ENCODE results near the gene PPP1R8. TPM values are rescaled to one million over a fixed set of nuclear protein-coding genes. Genes with fewer than 3 reads are reported as not detected.
"Not testable (repeated sequence)": the region's sequence is repeated elsewhere in the genome, so short reads cannot be mapped to it uniquely, and the experiment has no call there.

Gene PPP1R8
- total RNA-seq, 2 experiments from 2014 or later: 57.4 to 68.7 TPM

GRCh38 chr1:27855085-27855484 lies 24.5 kb downstream of the PPP1R8 start:
- no peaks in the 10 kb centered on the region for H3K9me3 Mint-ChIP-seq (ENCODE audit: low read depth)
- H3K4me3 Mint-ChIP-seq: no peak overlapping the region
- no peaks in the 10 kb centered on the region for H3K27me3 Mint-ChIP-seq
- DNase-seq: no peak
- no peak for ATAC-seq
- peaks cover 4% of the 10 kb centered on the region for H3K4me1 Mint-ChIP-seq
- H3K27ac Mint-ChIP-seq: no peak overlapping the region
- CTCF ChIA-PET: no interaction called here
- H3K36me3 Mint-ChIP-seq: peaks cover 10% of the 10 kb centered on the region

- no peak overlapping the region for H3K27ac Mint-ChIP-seq
- H3K4me3 Mint-ChIP-seq: no peak overlapping the region
- H3K36me3 Mint-ChIP-seq: peaks cover 2% of the 10 kb centered on the region
- DNase-seq (no peak), ATAC-seq (no peak)
- H3K4me1 Mint-ChIP-seq: peaks cover 4% of the 10 kb centered on the region
- CTCF ChIA-PET: interaction anchor here (0.7 to 6.0 kb wide), 22 partner anchors 12 to 392 kb away, joined by 3 to 59 read pairs (median 6); partner anchors contain the start of gene XKR8
- H3K27me3 Mint-ChIP-seq: no peaks in the 10 kb centered on the region
- no peaks in the 10 kb centered on the region for H3K9me3 Mint-ChIP-seq (ENCODE audit: low read depth)
These were observed 26.2 kb downstream of the PPP1R8 start for GRCh38 chr1:27856561-27857343.

- not testable (repeated sequence) for H3K36me3 Mint-ChIP-seq; ATAC-seq; H3K4me3 Mint-ChIP-seq; H3K27me3 Mint-ChIP-seq; H3K9me3 Mint-ChIP-seq (ENCODE audit: low read depth); DNase-seq; H3K27ac Mint-ChIP-seq; H3K4me1 Mint-ChIP-seq
- CTCF ChIA-PET: interaction anchor here (0.6 to 6.0 kb wide), 43 partner anchors 9 to 528 kb away, joined by 3 to 59 read pairs (median 4); partner anchors contain the start of genes EYA3, PPP1R8 and XKR8
These were observed 27.0 kb downstream of the PPP1R8 start for GRCh38 chr1:27857552-27857951.

GRCh38 chr1:27858072-27858948 lies 27.7 kb downstream of the PPP1R8 start:
- Mint-ChIP-seq H3K36me3 (no peaks in the 10 kb centered on the region), H3K27me3 (no peaks in the 10 kb centered on the region), H3K9me3 (ENCODE audit: low read depth) (no peaks in the 10 kb centered on the region), H3K27ac (peak overlapping the region; percentile 29), H3K4me3 (no peak overlapping the region), H3K4me1 (peaks cover 9% of the 10 kb centered on the region)
- peak; percentile 89 for DNase-seq
- CTCF ChIA-PET: interaction anchor here (0.5 to 6.0 kb wide), 44 partner anchors 10 to 527 kb away, joined by 3 to 59 read pairs (median 4); partner anchors contain the start of genes EYA3, PPP1R8 and XKR8
- peak; percentile 98 for ATAC-seq

GRCh38 chr1:27858949-27859576 lies 28.5 kb downstream of the PPP1R8 start:
- ATAC-seq (no peak), DNase-seq (no peak)
- Mint-ChIP-seq H3K4me3 (no peak overlapping the region), H3K4me1 (peaks cover 15% of the 10 kb centered on the region), H3K36me3 (no peaks in the 10 kb centered on the region), H3K9me3 (ENCODE audit: low read depth) (no peaks in the 10 kb centered on the region), H3K27ac (no peak overlapping the region), H3K27me3 (no peaks in the 10 kb centered on the region)
- CTCF ChIA-PET: interaction anchor here (0.5 to 6.0 kb wide), 11 partner anchors 10 to 233 kb away, joined by 3 to 59 read pairs (median 9); partner anchors contain the start of gene EYA3

GRCh38 chr1:27861436-27861835 lies 30.9 kb downstream of the PPP1R8 start:
- Mint-ChIP-seq H3K4me3 (no peak overlapping the region), H3K36me3 (no peaks in the 10 kb centered on the region), H3K9me3 (ENCODE audit: low read depth) (no peaks in the 10 kb centered on the region), H3K27ac (no peak overlapping the region), H3K4me1 (peaks cover 21% of the 10 kb centered on the region), H3K27me3 (no peaks in the 10 kb centered on the region)
- CTCF ChIA-PET: interaction anchor here (6.0 kb wide), 1 partner anchor 120 kb away, joined by 59 read pairs; no protein-coding TSS in a partner anchor
- DNase-seq (no peak), ATAC-seq (no peak)

GRCh38 chr1:27862004-27862403 lies 31.4 kb downstream of the PPP1R8 start:
- peak overlapping the region; percentile 53 for H3K27ac Mint-ChIP-seq
- DNase-seq: no peak
- no peaks in the 10 kb centered on the region for H3K36me3 Mint-ChIP-seq
- CTCF ChIA-PET: no interaction called here
- H3K4me1 Mint-ChIP-seq: peaks cover 22% of the 10 kb centered on the region
- H3K9me3 Mint-ChIP-seq (ENCODE audit: low read depth): no peaks in the 10 kb centered on the region
- H3K4me3 Mint-ChIP-seq: no peak overlapping the region
- no peak for ATAC-seq
- H3K27me3 Mint-ChIP-seq: no peaks in the 10 kb centered on the region

- CTCF ChIA-PET: no interaction called here
- H3K4me1 Mint-ChIP-seq: peaks cover 28% of the 10 kb centered on the region
These were observed 32.3 kb downstream of the PPP1R8 start for GRCh38 chr1:27862671-27863537.

GRCh38 chr1:27863538-27863915 lies 32.9 kb downstream of the PPP1R8 start:
- Mint-ChIP-seq H3K4me3 (no peak overlapping the region), H3K27ac (no peak overlapping the region), H3K27me3 (no peaks in the 10 kb centered on the region), H3K9me3 (ENCODE audit: low read depth) (no peaks in the 10 kb centered on the region), H3K36me3 (no peaks in the 10 kb centered on the region), H3K4me1 (peaks cover 29% of the 10 kb centered on the region)
- ATAC-seq: no peak
- CTCF ChIA-PET: interaction anchor here (1.2 kb wide), 1 partner anchor 28 kb away, joined by 3 read pairs; no protein-coding TSS in a partner anchor
- DNase-seq: no peak

More at GRCh38 chr1:27862671-27863537, 32.3 kb downstream of the PPP1R8 start:
- ATAC-seq: no peak
- Mint-ChIP-seq H3K9me3 (ENCODE audit: low read depth) (no peaks in the 10 kb centered on the region), H3K36me3 (no peaks in the 10 kb centered on the region), H3K27me3 (no peaks in the 10 kb centered on the region), H3K27ac (no peak overlapping the region), H3K4me3 (no peak overlapping the region)
- DNase-seq: no peak

- Mint-ChIP-seq H3K36me3 (no peaks in the 10 kb centered on the region), H3K27me3 (no peaks in the 10 kb centered on the region), H3K9me3 (ENCODE audit: low read depth) (no peaks in the 10 kb centered on the region), H3K27ac (no peak overlapping the region), H3K4me1 (peaks cover 36% of the 10 kb centered on the region), H3K4me3 (no peak overlapping the region)
- no peak for ATAC-seq
- CTCF ChIA-PET: interaction anchor here (0.6 to 1.2 kb wide), 2 partner anchors 29 to 145 kb away, joined by 3 to 4 read pairs; no protein-coding TSS in a partner anchor
- DNase-seq: no peak
These were observed 33.8 kb downstream of the PPP1R8 start for GRCh38 chr1:27864264-27864895.

GRCh38 chr1:27865821-27866220 lies 35.2 kb downstream of the PPP1R8 start:
- peaks cover 42% of the 10 kb centered on the region for H3K4me1 Mint-ChIP-seq
- CTCF ChIA-PET: interaction anchor here (0.6 kb wide), 1 partner anchor 89 kb away, joined by 3 read pairs; no protein-coding TSS in a partner anchor
- no peak overlapping the region for H3K27ac Mint-ChIP-seq

GRCh38 chr1:27868556-27868931 lies 38.0 kb downstream of the PPP1R8 start:
- CTCF ChIA-PET: interaction anchor here (2.7 kb wide), 1 partner anchor 11 kb away, joined by 10 read pairs; no protein-coding TSS in a partner anchor
- no peak for ATAC-seq
- peaks cover 47% of the 10 kb centered on the region for H3K4me1 Mint-ChIP-seq
- peak overlapping the region; percentile 55 for H3K4me3 Mint-ChIP-seq
- no peaks in the 10 kb centered on the region for H3K9me3 Mint-ChIP-seq (ENCODE audit: low read depth)
- H3K27ac Mint-ChIP-seq: peak overlapping the region; percentile 89
- H3K36me3 Mint-ChIP-seq: peaks cover 3% of the 10 kb centered on the region
- no peaks in the 10 kb centered on the region for H3K27me3 Mint-ChIP-seq
- DNase-seq: no peak

More at GRCh38 chr1:27865821-27866220, 35.2 kb downstream of the PPP1R8 start:
- no peaks in the 10 kb centered on the region for H3K27me3 Mint-ChIP-seq
- DNase-seq (no peak), ATAC-seq (no peak)
- no peaks in the 10 kb centered on the region for H3K36me3 Mint-ChIP-seq
- H3K4me3 Mint-ChIP-seq: no peak overlapping the region
- no peaks in the 10 kb centered on the region for H3K9me3 Mint-ChIP-seq (ENCODE audit: low read depth)

Data from activated CD8-positive, alpha-beta memory T cell treated with anti-CD3 and anti-CD28 coated beads, Interleukin-2, amount 10 ng/mL, durations not matched to agents 7 days and 5 days (primary cell).